Stimulated activated CD4-positive, alpha-beta T cell treated with anti-CD3 and anti-CD28 coated beads, Interleukin-4, amount 100 ng/mL, for 24 hours (primary cell): ENCODE data around the gene SPATA31E1.

Source experiments
- DNase-seq: peaks from one replicate; pipeline ENCODE4 v3.0.0-alpha.2; 2020

Gene SPATA31E1

DNA sequence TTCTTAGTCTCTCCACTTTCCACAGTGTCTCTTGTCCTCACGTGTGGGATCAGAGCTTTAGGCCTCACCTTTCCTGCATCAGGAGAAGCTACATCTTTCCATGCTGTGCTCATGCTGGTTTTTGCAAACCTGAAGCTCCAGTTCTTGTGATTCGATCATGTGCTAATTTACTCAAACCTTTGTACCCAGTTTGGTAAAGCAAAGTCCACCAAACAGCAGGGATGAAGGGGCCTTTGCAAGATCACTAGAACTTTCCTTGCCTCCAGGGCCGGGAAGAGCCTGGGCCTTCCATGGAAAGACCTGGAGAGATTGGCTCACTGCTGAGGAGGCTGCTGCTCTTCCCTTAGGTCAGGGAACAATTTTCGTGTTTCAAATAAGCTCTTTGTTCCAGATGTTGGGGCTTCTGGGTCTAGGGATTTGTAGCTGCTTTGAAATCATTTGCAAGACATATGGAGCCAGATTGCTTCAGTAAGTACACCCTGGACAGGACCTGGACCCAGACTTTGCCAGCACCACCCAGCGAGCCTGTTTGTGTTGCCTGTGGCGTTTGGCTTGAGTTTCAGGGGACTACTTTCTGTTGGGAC, 18.7 kb upstream of the SPATA31E1 start:
- DNase-seq: no peak

DNA sequence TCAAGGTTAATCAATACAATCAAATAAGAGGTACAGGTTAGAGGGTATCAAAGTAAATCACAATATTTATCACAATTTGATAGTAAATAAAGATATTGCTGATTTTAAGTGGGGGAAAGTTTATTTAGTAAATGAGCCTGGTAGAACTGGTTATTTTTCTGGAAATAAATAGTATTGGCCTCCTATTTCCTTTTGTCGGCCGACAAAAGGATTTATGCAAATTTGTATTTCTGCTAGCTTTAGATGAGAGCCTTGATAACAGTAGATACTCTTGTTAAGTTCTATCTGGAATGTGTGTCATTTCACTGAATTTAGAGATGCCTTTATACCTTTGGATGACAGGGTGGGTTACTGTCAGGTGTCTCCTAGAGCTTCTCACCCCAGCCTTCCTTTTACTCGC, 17.8 kb upstream of the SPATA31E1 start:
- no peak for DNase-seq

DNA sequence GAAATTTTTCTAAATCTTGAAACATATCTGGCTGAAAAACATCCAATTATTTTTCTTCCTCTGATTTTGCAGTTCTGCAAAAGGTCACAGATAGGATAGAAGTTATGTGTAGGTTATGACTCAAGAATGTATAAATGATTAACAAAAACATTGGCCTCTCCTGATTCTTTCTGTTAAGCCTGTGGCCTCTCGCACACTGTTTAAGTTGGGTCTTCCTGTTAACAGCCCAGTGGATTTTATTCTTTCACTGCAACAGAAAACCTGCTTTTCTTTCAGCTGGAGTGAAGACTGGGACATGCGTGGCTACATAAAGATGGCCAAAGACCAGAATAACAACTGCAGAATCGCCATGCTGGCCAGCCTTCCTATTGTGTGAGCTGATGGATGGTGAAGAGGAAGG, 17.1 kb upstream of the SPATA31E1 start:
- DNase-seq: no peak

DNA sequence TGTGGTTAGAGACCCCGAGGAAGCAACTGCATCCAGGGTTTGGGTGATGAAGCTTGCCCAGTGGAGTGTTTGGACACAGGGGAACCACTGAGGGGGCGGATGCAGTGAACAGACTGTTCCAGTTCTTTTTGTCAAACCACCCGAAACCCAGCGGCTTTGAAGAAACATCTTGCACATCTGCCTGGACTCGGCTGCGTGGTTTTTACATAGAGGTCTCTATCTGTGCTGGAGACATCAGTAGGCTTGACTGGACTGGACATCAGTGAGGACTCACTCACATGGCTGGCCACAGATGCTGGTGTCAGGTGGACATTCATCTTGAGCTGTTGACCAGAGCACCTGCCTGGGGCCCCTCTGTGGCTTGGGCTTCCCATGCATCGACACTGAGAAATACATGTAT, 15.3 kb upstream of the SPATA31E1 start:
- DNase-seq: no peak

DNA sequence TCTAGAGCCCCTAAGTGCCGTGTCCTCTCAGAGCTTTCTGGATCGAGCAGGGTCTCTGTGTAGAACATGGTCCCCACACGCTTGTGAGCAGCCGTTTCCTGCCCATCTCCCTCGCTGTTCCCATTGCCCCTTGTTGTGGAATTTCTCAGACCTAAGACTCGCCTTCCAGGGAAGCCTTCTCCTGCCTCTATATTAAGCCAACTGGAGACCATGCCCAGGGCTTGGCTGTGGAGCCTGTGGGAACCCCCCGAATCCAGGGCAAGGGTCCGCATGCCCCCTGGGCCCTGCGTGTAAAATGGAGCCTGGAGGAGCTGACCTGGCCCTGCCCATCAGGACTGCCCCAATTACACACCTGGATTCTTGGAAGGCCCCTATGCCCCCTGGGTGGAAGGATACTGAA, 14.5 kb upstream of the SPATA31E1 start:
- DNase-seq: no peak

DNA sequence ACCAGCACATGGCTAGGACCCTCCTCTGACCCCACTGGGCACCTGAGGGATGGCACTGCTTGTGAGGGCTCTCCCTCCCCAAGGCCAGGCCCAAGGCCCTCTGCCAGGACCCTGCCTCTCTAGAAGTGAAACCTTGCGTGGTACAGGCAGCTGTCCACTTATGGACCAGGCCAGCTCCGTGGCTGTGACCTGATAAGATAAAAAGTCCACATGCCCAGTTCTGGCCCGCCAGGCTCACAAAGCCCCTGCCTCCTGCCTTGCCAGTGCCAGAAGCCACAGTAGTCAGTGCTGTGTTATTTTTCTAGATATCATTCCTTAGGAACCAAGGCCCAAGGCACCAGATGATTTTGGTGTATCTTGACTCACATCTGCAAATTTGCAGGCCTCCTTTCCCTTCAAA, 14.0 kb upstream of the SPATA31E1 start:
- no peak for DNase-seq

DNA sequence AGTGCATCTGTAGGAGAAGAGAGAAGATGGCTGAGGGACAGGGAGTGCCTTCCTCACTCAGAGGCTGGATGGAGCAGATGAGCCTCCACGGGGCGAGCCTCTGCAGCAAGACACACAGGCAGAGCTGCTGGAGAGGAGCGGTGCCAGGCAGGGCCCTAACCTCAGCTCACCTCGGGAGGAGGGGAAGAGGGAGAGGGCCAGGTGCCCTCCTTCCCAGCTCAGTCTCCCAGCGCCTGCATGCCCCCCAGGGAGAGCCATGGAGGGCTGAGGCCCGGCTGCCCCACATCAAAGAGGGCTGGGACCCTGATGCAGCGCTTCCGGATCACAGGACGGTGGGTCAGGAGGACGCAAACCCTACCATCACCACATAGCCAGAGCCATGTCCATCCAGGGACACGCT, 13.6 kb upstream of the SPATA31E1 start:
- DNase-seq: no peak

DNA sequence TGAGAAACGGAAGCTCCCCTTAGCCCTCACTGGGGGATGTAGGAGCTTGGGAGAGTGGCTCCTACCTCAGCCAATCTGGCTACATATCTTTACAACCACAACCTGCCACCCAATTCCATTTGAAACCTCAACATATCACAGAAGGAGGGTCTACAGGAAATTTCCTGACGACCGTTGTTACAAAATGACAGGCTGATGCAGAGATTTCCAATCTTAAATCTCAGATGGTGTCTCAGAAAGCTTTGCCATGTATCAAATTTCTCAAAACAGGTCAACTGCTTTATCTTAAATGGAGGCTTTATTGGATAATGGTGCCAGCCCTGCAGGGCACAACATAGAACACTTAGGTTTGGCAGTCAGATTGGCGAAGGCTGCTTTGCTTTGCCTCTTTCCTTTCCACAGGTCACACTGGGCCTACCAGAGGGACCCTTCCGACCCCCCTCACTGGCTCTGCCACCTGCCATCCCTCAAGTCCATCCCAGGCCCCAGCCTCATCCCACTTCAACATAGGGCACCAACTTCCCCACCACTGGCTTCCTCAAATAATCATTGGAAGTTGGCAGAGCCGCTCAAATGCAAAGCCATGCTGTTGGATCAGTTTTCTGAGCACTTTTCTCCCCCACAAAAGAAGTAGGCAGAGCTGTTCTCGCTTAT, 11.1 kb upstream of the SPATA31E1 start:
- no peak for DNase-seq

DNA sequence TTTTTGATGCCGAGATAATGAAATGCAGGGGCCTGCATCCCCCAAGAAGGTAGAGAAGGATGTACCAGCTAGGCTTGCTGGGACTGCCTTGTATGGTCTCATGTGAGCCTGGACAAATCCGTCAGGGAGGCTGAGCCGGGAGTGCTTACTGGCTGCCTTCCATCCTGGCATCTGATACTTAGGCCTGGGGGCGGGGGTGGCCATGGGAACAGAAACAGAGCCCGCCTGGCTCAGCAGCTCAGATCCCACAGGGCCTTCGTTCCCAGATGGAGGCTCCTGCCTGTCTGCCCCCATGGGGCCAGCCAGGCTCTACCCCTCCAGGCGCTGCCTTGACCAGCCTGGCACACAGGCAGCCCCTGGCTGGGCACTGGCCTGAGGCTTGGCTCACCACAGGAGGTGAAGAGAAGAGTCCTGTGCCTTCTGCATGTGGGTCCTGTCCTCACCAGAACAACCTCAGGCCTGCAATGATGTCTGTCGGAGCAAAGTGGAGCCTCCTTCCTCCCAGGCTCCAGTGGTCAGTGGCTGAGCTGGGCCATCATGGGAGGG, 10.5 kb upstream of the SPATA31E1 start:
- DNase-seq: no peak

DNA sequence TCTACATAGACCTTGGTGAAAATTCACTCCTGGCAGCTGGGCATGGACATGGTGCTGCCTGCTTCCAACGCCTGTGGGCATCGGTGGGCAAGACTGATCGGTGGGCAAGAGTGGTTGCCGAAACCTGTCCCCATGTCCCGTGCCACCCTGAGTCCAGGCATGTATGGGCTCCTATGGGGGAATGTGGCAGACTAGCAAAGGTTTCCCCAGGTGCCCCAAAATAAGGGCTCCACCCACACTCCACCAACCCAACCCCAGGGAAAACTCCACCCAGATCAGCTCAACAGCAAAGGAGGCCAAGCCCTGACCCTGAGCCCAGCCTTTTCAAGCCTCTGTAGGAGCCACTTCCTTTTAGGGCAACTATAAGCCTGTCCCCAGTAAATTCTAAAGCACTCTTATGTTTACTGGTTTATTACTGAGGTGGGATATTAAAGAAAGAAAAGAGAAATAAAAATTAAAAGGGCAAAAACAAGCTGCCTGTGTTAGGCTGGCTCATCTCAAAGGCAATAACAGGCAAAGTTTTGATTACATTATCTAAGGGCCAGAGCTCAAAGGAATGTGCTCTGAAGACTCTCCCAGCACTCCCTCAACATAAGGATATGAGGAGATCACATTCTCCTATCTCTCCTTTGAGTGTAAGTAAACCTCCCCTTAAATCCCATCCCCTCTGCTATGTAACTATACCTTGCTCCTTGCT, 8.9 kb upstream of the SPATA31E1 start:
- DNase-seq: no peak

DNA sequence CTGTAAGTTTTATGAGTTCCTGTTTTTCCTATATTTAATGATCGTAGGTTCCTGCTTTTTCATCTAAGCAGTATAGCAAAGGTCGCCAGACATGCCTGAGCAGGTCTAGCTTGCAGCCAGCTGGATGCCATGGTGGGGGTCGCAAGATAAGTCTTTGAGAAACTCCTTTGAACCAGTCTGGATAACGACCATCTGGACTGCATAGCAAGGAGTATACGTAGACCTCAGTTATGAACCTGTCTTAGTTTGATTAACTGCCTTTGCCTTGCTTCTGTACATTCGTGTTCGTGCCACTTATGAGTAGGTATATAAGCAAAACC, 8.4 kb upstream of the SPATA31E1 start:
- no peak for DNase-seq

DNA sequence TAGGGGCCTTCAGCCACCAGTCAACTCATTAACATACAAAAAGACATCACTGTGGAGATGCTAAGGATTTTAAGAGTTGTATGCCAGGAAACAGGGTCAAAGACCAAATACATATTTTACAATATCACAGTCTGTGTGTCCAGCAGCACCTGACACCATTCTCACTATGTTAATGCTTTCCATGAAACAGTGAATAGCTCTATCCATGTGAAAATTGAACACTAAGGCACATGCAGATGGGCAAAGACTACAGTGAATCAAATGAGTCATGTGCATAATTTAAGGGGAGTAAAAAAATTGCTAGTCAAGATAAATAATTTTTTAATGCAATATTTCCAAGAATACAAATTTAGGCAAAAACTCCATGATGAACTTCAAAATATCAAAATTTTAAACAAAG, 7.6 kb upstream of the SPATA31E1 start:
- DNase-seq: no peak

DNA sequence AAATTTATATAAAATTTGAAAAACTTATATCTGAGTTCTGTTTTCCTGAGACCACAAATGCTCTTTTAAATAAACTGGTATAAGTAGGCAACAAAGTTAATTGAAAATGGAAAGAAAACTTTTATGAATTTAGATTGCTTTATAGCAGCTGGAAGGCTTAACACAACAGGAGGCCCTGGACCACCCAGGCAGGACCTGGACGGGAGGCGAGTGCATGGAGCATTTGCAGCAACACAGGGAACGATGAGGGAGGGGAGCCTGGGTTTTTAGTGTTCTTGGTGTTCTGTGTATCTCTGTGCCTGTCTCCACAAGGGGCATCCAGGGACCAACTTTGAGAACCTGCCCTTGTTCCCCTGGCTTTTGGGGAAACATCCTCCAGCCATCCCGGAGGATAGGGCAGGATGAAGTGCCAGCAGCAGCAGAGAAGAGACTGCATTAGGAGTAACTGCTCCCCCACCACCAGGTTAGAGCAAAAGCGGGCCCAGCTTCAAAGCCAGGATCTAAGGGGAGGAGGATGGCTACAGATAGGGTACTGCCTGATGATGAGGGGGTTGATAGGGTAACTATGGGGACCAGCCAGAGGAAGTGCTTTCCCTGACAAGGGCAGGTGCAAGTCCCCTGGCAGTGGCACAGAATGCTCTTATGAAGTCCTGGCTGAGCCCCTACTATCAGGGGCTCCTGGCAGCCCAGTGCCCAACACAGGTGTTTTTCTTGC, 6.7 kb upstream of the SPATA31E1 start:
- no peak for DNase-seq

DNA sequence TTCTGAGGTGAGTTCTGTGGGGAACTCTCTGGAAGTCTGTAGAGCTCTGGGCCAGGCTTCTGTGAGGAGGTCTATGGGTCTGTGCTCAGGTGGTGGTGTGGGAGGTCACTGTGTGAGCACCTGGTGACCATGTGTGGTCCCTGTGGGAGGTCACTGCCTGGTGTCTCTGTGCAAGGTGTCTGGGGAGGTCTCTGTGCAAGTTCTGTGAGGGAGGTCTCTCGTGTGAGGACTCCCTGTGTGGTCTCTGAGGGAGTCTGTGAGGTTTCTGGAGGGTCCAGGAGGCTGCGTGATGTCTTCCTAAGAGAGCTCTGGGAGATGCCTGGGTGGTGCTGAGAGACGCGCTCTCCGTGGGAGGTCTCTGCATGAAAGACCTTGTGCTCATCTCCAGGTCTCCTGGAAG, 6.0 kb upstream of the SPATA31E1 start:
- no peak for DNase-seq

DNA sequence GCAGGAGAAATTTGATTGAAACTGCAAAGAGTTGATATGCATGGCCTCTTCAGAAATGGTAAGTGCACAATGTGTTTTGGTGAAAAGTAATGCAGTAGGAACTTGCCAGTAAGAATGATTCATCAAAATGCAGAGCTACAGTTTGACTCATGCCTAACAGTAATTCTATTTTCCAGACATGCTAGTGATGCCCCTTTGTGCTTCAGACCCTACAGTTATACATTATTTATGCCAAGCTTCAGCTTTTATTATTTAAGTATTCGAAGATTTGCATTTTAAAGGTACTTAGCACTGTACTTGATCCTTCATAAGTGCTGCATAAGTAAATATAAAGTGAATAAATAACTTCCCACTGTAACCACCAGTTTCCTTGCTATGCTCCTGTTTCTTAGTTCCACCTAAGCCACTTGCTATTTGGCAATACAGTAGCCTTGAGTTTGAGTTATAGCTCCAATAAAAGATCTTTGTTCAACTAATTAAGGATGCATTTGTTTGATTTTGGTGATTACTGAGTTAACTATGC, 3.6 kb upstream of the SPATA31E1 start:
- no peak for DNase-seq

DNA sequence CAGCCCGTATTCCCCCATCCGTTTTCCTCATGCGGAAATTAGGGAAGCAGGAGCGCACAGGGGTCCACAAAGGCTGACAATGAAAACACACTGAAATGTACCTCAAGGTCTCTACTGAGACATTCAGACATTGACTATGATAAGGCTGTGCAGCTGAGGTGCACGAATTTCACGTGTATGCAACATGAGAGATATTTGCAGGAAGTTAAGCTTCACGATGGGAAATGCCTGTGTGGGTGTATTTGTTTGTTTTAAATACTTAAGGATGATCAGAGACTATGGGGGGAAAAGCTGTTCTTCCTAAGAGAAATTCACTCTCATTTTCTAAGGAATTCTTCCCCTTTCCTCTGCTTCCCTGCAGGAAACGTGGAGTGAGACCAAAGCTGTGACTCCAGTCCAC, 2.6 kb upstream of the SPATA31E1 start:
- DNase-seq: no peak

DNA sequence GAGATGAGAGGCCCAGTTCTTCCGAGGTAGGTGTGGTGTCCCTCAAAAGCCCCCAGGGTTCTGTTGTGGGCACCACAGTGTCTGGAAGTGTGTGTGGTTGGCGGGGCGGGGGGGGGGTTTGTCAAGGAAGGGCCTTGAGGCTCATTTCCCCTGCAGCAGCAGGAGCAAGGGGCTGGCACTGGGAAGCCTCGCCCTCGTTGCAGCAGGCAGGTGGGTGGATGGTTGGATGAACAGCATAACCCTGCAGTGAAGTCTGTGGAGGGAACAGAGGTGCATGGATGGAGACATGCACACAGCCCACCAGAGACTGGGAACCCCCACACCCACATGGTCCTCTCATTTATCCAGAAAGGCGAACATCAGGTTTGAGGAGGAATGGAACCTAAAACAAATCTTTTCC, 2.0 kb upstream of the SPATA31E1 start:
- no peak for DNase-seq

DNA sequence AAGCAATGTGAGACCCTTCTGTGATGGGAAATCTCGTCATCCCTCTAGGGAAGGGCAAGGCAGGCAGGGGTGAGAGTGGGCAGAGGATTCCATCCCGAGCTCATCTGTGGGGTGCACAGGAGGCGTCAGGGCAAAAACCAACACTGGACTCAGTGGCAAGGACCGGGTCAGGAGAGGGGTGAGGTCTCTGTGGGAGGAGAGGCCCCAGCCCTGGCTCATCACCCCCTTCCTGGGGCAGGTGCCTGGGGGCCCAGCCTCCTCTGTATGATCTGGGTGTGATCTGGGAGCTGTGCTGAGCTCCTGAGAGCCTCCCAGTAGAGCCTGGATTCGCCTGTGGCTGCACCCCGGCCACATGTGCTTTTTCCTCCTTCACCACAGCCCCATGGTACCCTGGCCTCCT, 597 bp downstream of the SPATA31E1 start:
- DNase-seq: no peak

DNA sequence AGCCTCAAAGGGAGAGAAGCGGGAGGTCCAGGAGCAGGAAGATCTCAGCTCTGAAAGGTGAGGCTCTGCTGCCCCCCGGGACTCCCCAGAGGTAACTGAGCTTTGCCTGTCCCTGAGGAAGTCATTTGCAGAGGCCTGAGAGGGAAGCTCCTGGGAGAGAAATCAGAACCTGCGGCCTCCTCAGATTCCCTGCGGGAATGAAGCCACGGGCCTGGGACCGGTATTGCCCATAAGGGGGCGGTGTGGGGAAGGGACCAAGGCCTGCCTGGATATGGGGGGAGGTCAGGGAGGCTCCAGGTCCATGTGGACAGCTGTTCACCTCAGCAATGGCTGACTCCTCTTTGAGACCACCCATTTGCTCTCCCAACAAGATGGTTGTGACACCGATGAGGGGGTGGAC, 1.3 kb downstream of the SPATA31E1 start:
- no peak for DNase-seq

DNA sequence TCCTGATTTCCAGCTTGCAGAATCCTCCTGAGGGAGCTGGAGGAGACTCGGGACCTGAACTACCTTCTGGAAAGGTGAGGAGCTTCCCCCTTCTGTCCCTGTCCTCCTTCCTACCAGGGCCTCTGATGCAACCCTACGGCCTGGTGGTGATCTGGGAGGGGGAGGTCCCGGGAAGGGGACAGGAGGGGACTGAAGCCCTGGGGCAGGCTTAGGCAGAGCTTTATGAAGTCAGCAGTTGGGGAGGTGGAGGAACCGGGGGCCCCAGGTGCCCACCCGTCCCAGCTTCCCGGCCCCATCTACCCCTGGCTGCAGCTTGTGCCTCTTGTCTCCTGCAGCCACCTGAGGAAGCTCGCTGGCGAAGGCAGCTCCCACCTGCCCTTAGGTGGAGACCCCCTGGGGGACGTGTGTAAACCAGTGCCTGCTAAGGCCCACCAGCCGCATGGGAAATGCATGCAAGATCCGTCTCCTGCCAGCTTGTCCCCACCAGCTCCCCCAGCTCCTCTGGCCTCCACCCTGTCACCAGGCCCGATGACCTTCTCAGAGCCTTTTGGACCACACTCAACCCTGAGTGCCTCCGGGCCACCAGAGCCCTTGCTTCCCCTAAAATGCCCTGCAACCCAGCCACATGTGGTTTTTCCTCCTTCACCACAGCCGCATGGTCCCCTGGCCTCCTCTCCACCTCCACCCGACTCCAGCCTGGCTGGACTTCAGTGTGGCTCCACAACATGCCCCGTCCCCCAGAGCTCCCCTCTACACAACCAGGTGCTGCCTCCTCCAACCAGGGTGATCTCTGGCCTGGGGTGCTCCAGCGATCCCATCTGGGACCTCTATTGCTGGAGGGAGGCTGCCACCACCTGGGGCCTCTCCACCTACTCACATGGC, 2.1 kb downstream of the SPATA31E1 start:
- no peak for DNase-seq

DNA sequence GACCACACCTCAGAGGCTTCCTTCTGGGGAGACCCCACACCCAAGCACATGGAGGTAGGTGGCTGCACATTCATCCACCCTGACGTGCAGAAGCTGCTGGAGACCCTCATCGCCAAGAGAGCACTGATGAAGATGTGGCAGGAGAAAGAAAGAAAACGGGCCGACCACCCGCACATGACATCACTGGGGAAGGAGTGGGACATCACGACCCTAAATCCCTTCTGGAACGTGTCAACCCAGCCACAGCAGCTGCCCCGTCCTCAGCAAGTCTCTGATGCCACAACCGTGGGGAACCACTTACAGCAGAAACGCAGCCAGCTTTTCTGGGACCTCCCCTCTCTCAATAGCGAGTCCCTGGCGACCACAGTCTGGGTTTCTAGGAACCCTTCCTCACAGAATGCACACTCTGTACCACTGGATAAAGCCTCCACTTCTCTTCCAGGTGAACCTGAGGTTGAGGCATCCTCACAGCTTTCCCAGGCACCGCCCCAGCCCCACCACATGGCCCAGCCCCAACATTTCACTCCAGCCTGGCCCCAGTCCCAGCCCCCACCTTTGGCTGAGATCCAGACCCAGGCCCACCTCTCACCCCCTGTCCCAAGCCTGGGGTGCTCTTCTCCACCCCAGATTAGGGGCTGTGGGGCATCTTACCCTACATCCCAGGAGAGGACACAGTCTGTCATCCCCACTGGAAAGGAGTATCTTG, 3.0 kb downstream of the SPATA31E1 start:
- no peak for DNase-seq
